Activated CD8-positive, alpha-beta memory T cell treated with anti-CD3 and anti-CD28 coated beads for 4 hours (primary cell): Measurements from ENCODE around the gene NPY5R.

Experiments used
- DNase-seq, 2 donors: peaks; one replicate each; pipeline ENCODE4 v3.0.0-alpha.2; 2020; ENCODE audit warnings: low read depth in 2 of 2

The NPY5R gene

GRCh38 chr4:163384926-163385325 is 41.2 kb downstream of the NPY5R start:
- no peak for DNase-seq

- no peak for DNase-seq
Observed at GRCh38 chr4:163385466-163385865, 41.8 kb downstream of the NPY5R start.

- DNase-seq = no peak
Observed at GRCh38 chr4:163391756-163392155, 48.1 kb downstream of the NPY5R start.

- no peak for DNase-seq
Observed at GRCh38 chr4:163392328-163392727, 48.6 kb downstream of the NPY5R start.

GRCh38 chr4:163393471-163393870 is 49.8 kb downstream of the NPY5R start:
- no peak for DNase-seq

- no peak for DNase-seq
Observed at GRCh38 chr4:163395055-163395454, 51.4 kb downstream of the NPY5R start.

- no peak for DNase-seq
Observed at GRCh38 chr4:163395758-163396157, 52.1 kb downstream of the NPY5R start.

GRCh38 chr4:163398238-163398637 is 54.5 kb downstream of the NPY5R start:
- no peak for DNase-seq

- DNase-seq = no peak
Observed at GRCh38 chr4:163400911-163401310, 57.2 kb downstream of the NPY5R start.
